ENCODE results near the gene RALGPS2.

GRCh38 chr1:178688244-178688643, 36.8 kb upstream of the RALGPS2 start:
- TF ChIP-seq, protein P1, sequence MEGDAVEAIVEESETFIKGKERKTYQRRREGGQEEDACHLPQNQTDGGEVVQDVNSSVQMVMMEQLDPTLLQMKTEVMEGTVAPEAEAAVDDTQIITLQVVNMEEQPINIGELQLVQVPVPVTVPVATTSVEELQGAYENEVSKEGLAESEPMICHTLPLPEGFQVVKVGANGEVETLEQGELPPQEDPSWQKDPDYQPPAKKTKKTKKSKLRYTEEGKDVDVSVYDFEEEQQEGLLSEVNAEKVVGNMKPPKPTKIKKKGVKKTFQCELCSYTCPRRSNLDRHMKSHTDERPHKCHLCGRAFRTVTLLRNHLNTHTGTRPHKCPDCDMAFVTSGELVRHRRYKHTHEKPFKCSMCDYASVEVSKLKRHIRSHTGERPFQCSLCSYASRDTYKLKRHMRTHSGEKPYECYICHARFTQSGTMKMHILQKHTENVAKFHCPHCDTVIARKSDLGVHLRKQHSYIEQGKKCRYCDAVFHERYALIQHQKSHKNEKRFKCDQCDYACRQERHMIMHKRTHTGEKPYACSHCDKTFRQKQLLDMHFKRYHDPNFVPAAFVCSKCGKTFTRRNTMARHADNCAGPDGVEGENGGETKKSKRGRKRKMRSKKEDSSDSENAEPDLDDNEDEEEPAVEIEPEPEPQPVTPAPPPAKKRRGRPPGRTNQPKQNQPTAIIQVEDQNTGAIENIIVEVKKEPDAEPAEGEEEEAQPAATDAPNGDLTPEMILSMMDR (IDR thresholded peaks at IDR 0.05; ENCODE audit: control extremely low read depth in 1 of 3, insufficient read depth in 1 of 3, low read depth in 1 of 3, low read length in 3 of 3): no peak
- no peak for TF ChIP-seq EZH2 (IDR thresholded peaks at IDR 0.05; ENCODE audit: low read depth, low read length, severe bottlenecking)
- no peak for TF ChIP-seq SRF (IDR thresholded peaks at IDR 0.05; ENCODE audit: low read depth, low read length)
- no peak for TF ChIP-seq BACH1 (IDR thresholded peaks at IDR 0.05; ENCODE audit: low read length)
- no peak for TF ChIP-seq TCF12 (IDR thresholded peaks at IDR 0.05; ENCODE audit: low read depth, low read length)
- TF ChIP-seq ATF2 (IDR thresholded peaks at IDR 0.05; ENCODE audit: low read length): no peak
- TF ChIP-seq TBP (IDR thresholded peaks at IDR 0.05; ENCODE audit: low read depth, low read length): no peak
- no peak for TF ChIP-seq ATF3 (IDR thresholded peaks at IDR 0.05; ENCODE audit: insufficient read depth, low read depth, low read length)
- TF ChIP-seq EP300 (IDR thresholded peaks at IDR 0.05; ENCODE audit: borderline replicate concordance in 1 of 2, low read depth in 2 of 2, low read length in 2 of 2): no peak
